Measurements from ENCODE around the gene HOPX. TPM values are rescaled to one million over a fixed set of nuclear protein-coding genes. Genes with fewer than 3 reads are reported as not detected.

The HOPX gene
- total and polyA plus RNA-seq, 2 experiments from 2014 or later = not detected

- no peak for TF ChIP-seq ZNF462 (CRISPR knock-in tag; IDR thresholded peaks at IDR 0.05)
- no peak for TF ChIP-seq STAT1 (IDR thresholded peaks at IDR 0.05; ENCODE audit: unreplicated experiment)
- TF ChIP-seq REST (IDR thresholded peaks at IDR 0.05; ENCODE audit: unreplicated experiment) = no peak
- TF ChIP-seq CREB1 (CRISPR knock-in tag; IDR thresholded peaks at IDR 0.05; ENCODE audit: low read depth) = no peak
- TF ChIP-seq CTCF (conservative IDR thresholded peaks at IDR 0.05; ENCODE audit: low read depth in 2 of 2) = no peak
- TF ChIP-seq NANOG (IDR thresholded peaks at IDR 0.05; ENCODE audit: borderline replicate concordance) = no peak
Measured at GRCh38 chr4:56704089-56704871, 23.2 kb upstream of the HOPX start (continued).
